Liver (tissue), 9 donors: ENCODE measurements around the gene TRPC1. TPM values are rescaled to one million over a fixed set of nuclear protein-coding genes. Genes with fewer than 3 reads are reported as not detected.

ENCODE experiments used
- DNase-seq: peaks from one replicate; pipeline ENCODE4 v3.0.0-alpha.2; 2017; ENCODE audit warnings: low spot score
- H3K27ac ChIP-seq, 2 donors: one replicate each; pipeline ENCODE4 v1.7.0; 2013; ENCODE audit warnings: inconsistent platforms in 2 of 2, low read length in 2 of 2, control low read depth in 1 of 2, low read depth in 1 of 2, mild to moderate bottlenecking in 1 of 2
- H3K27me3 ChIP-seq, 4 donors: one replicate each; pipeline versions ENCODE4 v1.6.1 to v1.7.0; 2013; ENCODE audit warnings: low read length in 3 of 4, inconsistent platforms in 1 of 4, mild to moderate bottlenecking in 1 of 4, moderate library complexity in 1 of 4; ENCODE audit not compliant: control insufficient read depth in 4 of 4, insufficient read depth in 4 of 4
- H3K36me3 ChIP-seq, 4 donors: one replicate each; pipeline versions ENCODE4 v1.6.1 to v1.7.0; 2013; ENCODE audit warnings: low read length in 3 of 4, mild to moderate bottlenecking in 3 of 4, low read depth in 1 of 4, moderate library complexity in 1 of 4; ENCODE audit not compliant: control insufficient read depth in 4 of 4, insufficient read depth in 3 of 4
- H3K4me1 ChIP-seq, 4 donors: one replicate each; pipeline versions ENCODE4 v1.6.1 to v1.7.0; 2013; ENCODE audit warnings: low read length in 3 of 4, mild to moderate bottlenecking in 3 of 4, moderate library complexity in 1 of 4; ENCODE audit not compliant: control insufficient read depth in 4 of 4, insufficient read depth in 4 of 4
- H3K4me3 ChIP-seq, 3 donors: one replicate each; pipeline versions ENCODE4 v1.6.1 to v1.7.0; 2013; ENCODE audit warnings: low read length in 3 of 3, control low read depth in 1 of 3, low read depth in 1 of 3, mild to moderate bottlenecking in 1 of 3
- H3K9ac ChIP-seq, 2 donors: one replicate each; pipeline ENCODE4 v1.7.0; 2013; ENCODE audit warnings: low read length in 2 of 2, mild to moderate bottlenecking in 2 of 2, moderate library complexity in 2 of 2, control low read depth in 1 of 2, low read depth in 1 of 2
- H3K9me3 ChIP-seq, 4 donors: one replicate each; pipeline versions ENCODE4 v1.6.1 to v1.7.0; 2013; ENCODE audit warnings: low read length in 3 of 4; ENCODE audit not compliant: control insufficient read depth in 4 of 4
- ATF3 ChIP-seq: IDR thresholded peaks from 2 replicates; pipeline ENCODE4 v1.6.1; 2016; ENCODE audit warnings: antibody characterized with exemption
- HNF4G ChIP-seq: IDR thresholded peaks from 2 replicates; pipeline ENCODE4 v1.6.1; 2016; ENCODE audit warnings: antibody characterized with exemption
- JUND ChIP-seq, 2 donors: IDR thresholded peaks; 2 replicates each; pipeline ENCODE4 v1.6.1; 2016; ENCODE audit warnings: antibody characterized with exemption in 2 of 2
- REST ChIP-seq: IDR thresholded peaks from 2 replicates; pipeline ENCODE4 v1.6.1; 2016; ENCODE audit warnings: antibody characterized with exemption, mild to moderate bottlenecking
- RXRA ChIP-seq, 2 donors: IDR thresholded peaks; 2 replicates each; pipeline ENCODE4 v1.6.1; 2017 to 2018; ENCODE audit warnings: antibody characterized with exemption in 2 of 2, mild to moderate bottlenecking in 1 of 2
- SP1 ChIP-seq: IDR thresholded peaks from 2 replicates; pipeline ENCODE4 v1.6.1; 2018; ENCODE audit warnings: antibody characterized with exemption, mild to moderate bottlenecking
- TAF1 ChIP-seq: conservative IDR thresholded peaks from 2 replicates; pipeline ENCODE4 v1.6.1; 2016; ENCODE audit warnings: antibody characterized with exemption, mild to moderate bottlenecking
- YY1 ChIP-seq: IDR thresholded peaks from 2 replicates; pipeline ENCODE4 v1.6.1; 2016; ENCODE audit warnings: antibody characterized with exemption, mild to moderate bottlenecking
- WGBS: extraction: QIAGEN DNeasy Blood & Tissue Kit; methylation state at CpG from one replicate; pipeline ENCODE4 v1.1.7; 2013; 5-methylcytosine and 5-hydroxymethylcytosine counted together
- polyA plus RNA-seq, 2 donors: library from polyadenylated mRNA; stranded (reverse) in 1 of 2; unstranded in 1 of 2; fragments of 200-250 nt in 1 of 2; fragments of >200 nt in 1 of 2; fragmentation: Nextera tagmentation in 1 of 2; extraction: Ambion mirVana in 1 of 2; gene quantifications; one replicate each; pipeline versions ENCODE4 v1.2.1 to v1.2.3, GENCODE V29; 2013 to 2015
- total RNA-seq, 2 donors: library from RNA; depleted of rRNA; stranded (reverse); fragments of >200 nt; gene quantifications; one replicate each; pipeline ENCODE4 v1.2.3, GENCODE V29; 2014
- TF ChIP-seq, protein P1 (sequence below): fragments of 150-350 bp; IDR thresholded peaks from 2 replicates; pipeline ENCODE4 v1.5.1; 2017; ENCODE audit warnings: improper control_type of control experiment, low read depth, low read length; ENCODE audit not compliant: missing input control
- TF ChIP-seq, protein P2 (sequence below): IDR thresholded peaks from 2 replicates; pipeline ENCODE4 v1.6.1; 2016; ENCODE audit warnings: antibody characterized with exemption
- donor health status: healthy.
- donor health status: healthy.
- donor health status: healthy.
- donor health status: healthy.
- donor health status: healthy.

TRPC1 gene
- total and polyA plus RNA-seq, 4 donors = 0.15 to 4.7 (median 1.6) TPM

DNA sequence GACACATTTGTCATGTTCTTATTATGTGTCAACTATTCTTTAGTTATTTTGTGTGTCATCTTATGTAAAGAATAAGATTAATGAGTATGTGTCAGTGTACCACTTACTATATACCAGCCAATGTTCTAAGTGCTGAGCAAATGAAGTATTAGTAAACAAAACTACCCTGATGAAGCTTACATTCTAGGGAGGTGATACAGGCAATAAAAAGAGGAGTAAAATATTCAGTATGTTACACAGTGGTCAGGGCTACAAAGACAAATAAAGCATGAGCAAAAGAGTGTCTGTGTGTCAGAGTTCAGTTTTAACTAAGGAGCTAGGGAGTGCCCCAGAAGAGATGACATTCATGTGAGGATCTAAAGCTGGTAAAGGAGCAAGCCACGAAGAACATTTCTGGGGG lies 79.1 kb downstream of the TRPC1 start (continued):
- TF ChIP-seq REST (no peak), JUND (IDR thresholded peaks at IDR 0.05) (no peak)

DNA sequence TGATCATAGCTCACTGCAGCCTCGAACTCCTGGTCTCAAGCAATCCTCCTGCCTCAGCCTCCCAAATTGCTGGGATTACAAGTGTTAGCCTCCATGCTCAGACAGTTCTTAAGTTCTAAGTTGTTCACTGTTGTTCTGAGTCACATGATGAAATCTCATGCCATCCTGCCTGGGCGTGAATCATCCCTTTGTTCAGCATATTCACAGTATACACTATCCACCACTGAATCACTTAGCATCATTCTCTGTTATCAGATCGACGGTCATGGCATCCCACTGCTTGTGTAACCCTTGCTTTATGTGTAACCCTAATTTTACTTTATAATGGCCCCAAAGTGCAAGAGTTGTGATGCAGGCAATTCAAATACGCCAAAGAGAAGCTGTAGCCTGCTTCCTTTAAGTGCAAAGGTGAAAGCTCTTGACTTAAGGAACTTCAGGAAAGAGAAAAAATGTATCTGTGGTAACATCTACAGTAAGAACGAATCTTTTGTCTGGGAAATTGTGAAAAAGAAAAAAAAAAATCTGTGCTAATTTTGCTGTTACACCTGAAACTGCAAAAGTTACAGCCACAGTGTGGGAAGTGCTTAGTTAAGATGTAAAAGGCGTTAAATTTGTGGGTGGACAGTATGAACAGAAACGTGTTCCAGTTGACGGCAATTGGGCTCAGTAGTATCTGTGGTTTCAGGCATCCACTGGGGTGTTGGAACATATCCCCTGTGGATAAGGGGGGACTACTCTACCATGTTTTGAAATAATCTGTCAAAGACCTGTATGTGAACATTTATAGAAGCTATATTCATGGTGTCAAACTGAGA lies 84.5 kb downstream of the TRPC1 start:
- WGBS = 88% methylated on average over 9 of the region's 9 CpGs
- TF ChIP-seq SP1 (no peak), ATF3 (no peak), RXRA (IDR thresholded peaks at IDR 0.05) (no peak), YY1 (no peak)
- TF ChIP-seq, protein P1, sequence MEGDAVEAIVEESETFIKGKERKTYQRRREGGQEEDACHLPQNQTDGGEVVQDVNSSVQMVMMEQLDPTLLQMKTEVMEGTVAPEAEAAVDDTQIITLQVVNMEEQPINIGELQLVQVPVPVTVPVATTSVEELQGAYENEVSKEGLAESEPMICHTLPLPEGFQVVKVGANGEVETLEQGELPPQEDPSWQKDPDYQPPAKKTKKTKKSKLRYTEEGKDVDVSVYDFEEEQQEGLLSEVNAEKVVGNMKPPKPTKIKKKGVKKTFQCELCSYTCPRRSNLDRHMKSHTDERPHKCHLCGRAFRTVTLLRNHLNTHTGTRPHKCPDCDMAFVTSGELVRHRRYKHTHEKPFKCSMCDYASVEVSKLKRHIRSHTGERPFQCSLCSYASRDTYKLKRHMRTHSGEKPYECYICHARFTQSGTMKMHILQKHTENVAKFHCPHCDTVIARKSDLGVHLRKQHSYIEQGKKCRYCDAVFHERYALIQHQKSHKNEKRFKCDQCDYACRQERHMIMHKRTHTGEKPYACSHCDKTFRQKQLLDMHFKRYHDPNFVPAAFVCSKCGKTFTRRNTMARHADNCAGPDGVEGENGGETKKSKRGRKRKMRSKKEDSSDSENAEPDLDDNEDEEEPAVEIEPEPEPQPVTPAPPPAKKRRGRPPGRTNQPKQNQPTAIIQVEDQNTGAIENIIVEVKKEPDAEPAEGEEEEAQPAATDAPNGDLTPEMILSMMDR = no peak
- TF ChIP-seq, protein P2, sequence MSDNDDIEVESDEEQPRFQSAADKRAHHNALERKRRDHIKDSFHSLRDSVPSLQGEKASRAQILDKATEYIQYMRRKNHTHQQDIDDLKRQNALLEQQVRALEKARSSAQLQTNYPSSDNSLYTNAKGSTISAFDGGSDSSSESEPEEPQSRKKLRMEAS = no peak
- no peak for DNase-seq
- Histone ChIP-seq H3K9me3 (no peaks in the 10 kb centered on the region), H3K36me3 (peaks cover 0 to 3% (median 0%) of the 10 kb centered on the region in 4 donors), H3K4me3 (no peak overlapping the region), H3K27me3 (no peaks in the 10 kb centered on the region), H3K9ac (no peak overlapping the region), H3K27ac (no peak overlapping the region), H3K4me1 (no peaks in the 10 kb centered on the region)

DNA sequence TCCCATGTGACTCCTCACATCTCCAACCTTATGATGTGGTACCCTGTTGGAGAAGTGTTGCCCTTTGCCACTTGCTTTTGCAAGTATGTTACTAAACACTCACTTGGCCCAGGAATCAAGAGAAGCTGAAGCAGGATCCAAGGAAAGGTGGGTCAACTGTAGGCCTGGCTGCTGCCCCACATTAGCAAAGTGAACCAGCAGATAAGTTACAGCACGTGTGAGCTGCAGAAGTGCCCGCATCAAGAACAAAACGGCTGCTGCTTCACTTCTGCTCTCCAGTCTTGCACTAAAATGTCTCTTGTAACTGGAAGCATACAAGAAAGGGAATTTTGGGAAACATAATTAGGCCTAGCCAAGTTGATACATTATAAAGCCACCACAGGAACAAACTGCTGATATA lies 85.4 kb downstream of the TRPC1 start:
- no peaks in the 10 kb centered on the region for H3K27me3 ChIP-seq
- peaks cover 0 to 3% (median 0%) of the 10 kb centered on the region in 4 donors for H3K36me3 ChIP-seq
- 93% methylated on average over 3 of the region's 3 CpGs for WGBS
- H3K27ac ChIP-seq = no peak overlapping the region
- no peaks in the 10 kb centered on the region for H3K4me1 ChIP-seq
- no peak for DNase-seq
- TF ChIP-seq ATF3 (no peak), HNF4G (no peak), JUND (IDR thresholded peaks at IDR 0.05) (no peak), TAF1 (no peak)
- H3K9ac ChIP-seq = no peak overlapping the region
- no peak overlapping the region for H3K4me3 ChIP-seq
- H3K9me3 ChIP-seq = no peaks in the 10 kb centered on the region
